ENCODE results near the gene MGLL.

MGLL gene

DNA sequence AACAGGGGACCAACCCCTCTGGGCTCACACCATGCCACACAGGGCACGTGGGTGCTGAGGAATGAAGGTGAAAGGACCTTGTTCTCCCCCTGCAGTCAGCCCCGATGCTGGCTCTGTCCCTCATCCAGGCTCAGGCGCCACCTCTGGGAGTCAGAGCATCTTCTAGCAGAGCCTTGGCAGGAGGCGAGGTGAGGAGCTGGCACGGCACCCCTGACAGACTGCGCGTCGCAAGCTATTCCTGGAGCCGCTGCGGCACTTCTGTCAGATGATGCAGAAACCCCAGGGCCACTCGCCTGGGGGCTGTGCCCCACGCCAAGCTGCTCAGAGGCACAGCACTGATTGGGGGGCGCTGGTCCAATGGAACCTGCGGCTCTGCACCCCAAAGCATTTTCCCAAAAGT lies 62.0 kb downstream of the MGLL start:
- H3F3A ChIP-seq (ENCODE audit: insufficient read depth, low read length): no peaks in the 10 kb centered on the region
- no peak overlapping the region for H3K4me3 ChIP-seq (ENCODE audit: low read depth, low read length, poor library complexity, severe bottlenecking)
- H3K4me2 ChIP-seq (ENCODE audit: low read length): no peak overlapping the region
- H3K9me3 ChIP-seq (ENCODE audit: low read length): no peaks in the 10 kb centered on the region
- H3K9me2 ChIP-seq (ENCODE audit: low read depth, low read length): no peaks in the 10 kb centered on the region
- peaks cover 19% of the 10 kb centered on the region for H3K4me1 ChIP-seq (ENCODE audit: insufficient read depth, low read length, severe bottlenecking)
- H3K27ac ChIP-seq (ENCODE audit: low read depth, low read length, poor library complexity, severe bottlenecking): no peak overlapping the region
- H2AFZ ChIP-seq (ENCODE audit: low read length): no peak overlapping the region
- H3K36me3 ChIP-seq (ENCODE audit: insufficient read depth, low read length): no peaks in the 10 kb centered on the region
- H3K79me2 ChIP-seq (ENCODE audit: insufficient read depth, low read length): no peaks in the 10 kb centered on the region
- H4K20me1 ChIP-seq (ENCODE audit: insufficient read depth, low read length): no peaks in the 10 kb centered on the region
- no peak overlapping the region for H3K9ac ChIP-seq (ENCODE audit: low read length)
- peaks cover 4% of the 10 kb centered on the region; the same call in 1 of the 2 replicates for H3K27me3 ChIP-seq (ENCODE audit: insufficient read depth, low read length)
- no peak for TF ChIP-seq EZH2 (IDR thresholded peaks at IDR 0.05; ENCODE audit: borderline replicate concordance, low read length)
- TF ChIP-seq, protein P1, sequence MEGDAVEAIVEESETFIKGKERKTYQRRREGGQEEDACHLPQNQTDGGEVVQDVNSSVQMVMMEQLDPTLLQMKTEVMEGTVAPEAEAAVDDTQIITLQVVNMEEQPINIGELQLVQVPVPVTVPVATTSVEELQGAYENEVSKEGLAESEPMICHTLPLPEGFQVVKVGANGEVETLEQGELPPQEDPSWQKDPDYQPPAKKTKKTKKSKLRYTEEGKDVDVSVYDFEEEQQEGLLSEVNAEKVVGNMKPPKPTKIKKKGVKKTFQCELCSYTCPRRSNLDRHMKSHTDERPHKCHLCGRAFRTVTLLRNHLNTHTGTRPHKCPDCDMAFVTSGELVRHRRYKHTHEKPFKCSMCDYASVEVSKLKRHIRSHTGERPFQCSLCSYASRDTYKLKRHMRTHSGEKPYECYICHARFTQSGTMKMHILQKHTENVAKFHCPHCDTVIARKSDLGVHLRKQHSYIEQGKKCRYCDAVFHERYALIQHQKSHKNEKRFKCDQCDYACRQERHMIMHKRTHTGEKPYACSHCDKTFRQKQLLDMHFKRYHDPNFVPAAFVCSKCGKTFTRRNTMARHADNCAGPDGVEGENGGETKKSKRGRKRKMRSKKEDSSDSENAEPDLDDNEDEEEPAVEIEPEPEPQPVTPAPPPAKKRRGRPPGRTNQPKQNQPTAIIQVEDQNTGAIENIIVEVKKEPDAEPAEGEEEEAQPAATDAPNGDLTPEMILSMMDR (IDR thresholded peaks at IDR 0.05; ENCODE audit: low read length): no peak

DNA sequence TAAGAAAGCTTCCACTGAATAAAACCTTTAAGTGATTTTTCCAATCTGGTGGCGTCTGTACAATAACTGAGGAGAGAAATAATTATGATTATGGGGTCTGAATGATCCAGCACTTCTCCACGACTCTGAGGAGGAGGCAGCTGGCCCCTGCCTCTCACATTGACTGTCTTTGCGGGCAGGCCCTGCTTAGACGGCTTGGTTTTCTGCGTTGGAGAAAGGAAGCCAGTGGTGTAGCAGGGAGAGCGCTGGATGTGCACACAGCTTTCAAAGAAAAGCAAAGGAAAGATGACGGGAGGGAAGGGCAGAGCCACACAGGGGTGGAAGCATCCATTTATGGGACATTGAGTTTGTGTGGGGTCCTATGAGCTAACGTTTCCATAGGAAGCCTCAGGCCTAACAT lies 62.5 kb downstream of the MGLL start:
- no peaks in the 10 kb centered on the region for H3K36me3 ChIP-seq (ENCODE audit: insufficient read depth, low read length)
- TF ChIP-seq EZH2 (IDR thresholded peaks at IDR 0.05; ENCODE audit: borderline replicate concordance, low read length): no peak
- TF ChIP-seq, protein P1 (IDR thresholded peaks at IDR 0.05; ENCODE audit: low read length): no peak
- no peaks in the 10 kb centered on the region for H3K9me3 ChIP-seq (ENCODE audit: low read length)
- H4K20me1 ChIP-seq (ENCODE audit: insufficient read depth, low read length): no peaks in the 10 kb centered on the region
- H3K9ac ChIP-seq (ENCODE audit: low read length): no peak overlapping the region
- peaks cover 4% of the 10 kb centered on the region; the same call in 1 of the 2 replicates for H3K27me3 ChIP-seq (ENCODE audit: insufficient read depth, low read length)
- no peak overlapping the region for H2AFZ ChIP-seq (ENCODE audit: low read length)
- no peak overlapping the region for H3K27ac ChIP-seq (ENCODE audit: low read depth, low read length, poor library complexity, severe bottlenecking)
- no peak overlapping the region for H3K4me2 ChIP-seq (ENCODE audit: low read length)
- no peak overlapping the region for H3K4me3 ChIP-seq (ENCODE audit: low read depth, low read length, poor library complexity, severe bottlenecking)
- peaks cover 24% of the 10 kb centered on the region for H3K4me1 ChIP-seq (ENCODE audit: insufficient read depth, low read length, severe bottlenecking)
- no peaks in the 10 kb centered on the region for H3F3A ChIP-seq (ENCODE audit: insufficient read depth, low read length)
- H3K9me2 ChIP-seq (ENCODE audit: low read depth, low read length): no peaks in the 10 kb centered on the region
- no peaks in the 10 kb centered on the region for H3K79me2 ChIP-seq (ENCODE audit: insufficient read depth, low read length)

DNA sequence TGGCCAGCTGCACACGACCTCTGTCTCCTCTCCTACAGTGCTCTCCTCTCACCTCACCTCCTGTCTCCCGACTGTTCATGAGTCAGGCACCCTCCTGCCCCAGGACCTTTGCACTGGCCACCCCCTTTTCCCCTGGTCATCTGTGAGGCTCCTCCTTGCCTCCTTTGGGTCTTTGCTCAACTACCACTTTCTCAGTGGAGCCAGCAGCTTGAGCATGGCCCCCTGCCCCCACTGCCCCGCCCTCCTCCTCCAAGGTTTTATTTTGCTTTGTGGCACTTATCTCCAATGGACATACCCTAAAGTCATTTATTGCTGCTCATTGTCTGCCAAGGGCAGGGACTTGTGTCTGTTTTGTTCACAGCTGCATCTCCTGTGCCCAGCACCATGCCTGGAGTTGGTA lies 64.3 kb downstream of the MGLL start:
- no peaks in the 10 kb centered on the region for H4K20me1 ChIP-seq (ENCODE audit: insufficient read depth, low read length)
- TF ChIP-seq, protein P1 (IDR thresholded peaks at IDR 0.05; ENCODE audit: low read length): no peak
- no peak for TF ChIP-seq EZH2 (IDR thresholded peaks at IDR 0.05; ENCODE audit: borderline replicate concordance, low read length)
- H3K4me1 ChIP-seq (ENCODE audit: insufficient read depth, low read length, severe bottlenecking): peaks cover 24% of the 10 kb centered on the region
- H3K9me3 ChIP-seq (ENCODE audit: low read length): no peaks in the 10 kb centered on the region
- H3K79me2 ChIP-seq (ENCODE audit: insufficient read depth, low read length): no peaks in the 10 kb centered on the region
- H3K4me2 ChIP-seq (ENCODE audit: low read length): no peak overlapping the region
- no peaks in the 10 kb centered on the region for H3F3A ChIP-seq (ENCODE audit: insufficient read depth, low read length)
- no peak overlapping the region for H3K9ac ChIP-seq (ENCODE audit: low read length)
- H3K36me3 ChIP-seq (ENCODE audit: insufficient read depth, low read length): no peaks in the 10 kb centered on the region
- H3K27ac ChIP-seq (ENCODE audit: low read depth, low read length, poor library complexity, severe bottlenecking): no peak overlapping the region
- H2AFZ ChIP-seq (ENCODE audit: low read length): no peak overlapping the region
- no peak overlapping the region for H3K4me3 ChIP-seq (ENCODE audit: low read depth, low read length, poor library complexity, severe bottlenecking)
- H3K9me2 ChIP-seq (ENCODE audit: low read depth, low read length): no peaks in the 10 kb centered on the region
- H3K27me3 ChIP-seq (ENCODE audit: insufficient read depth, low read length): peaks cover 4% of the 10 kb centered on the region; the same call in 1 of the 2 replicates

Data from OCI-LY1 (cell line).